Midbrain (tissue), 1 donor: ENCODE results near the gene ZNF460.

Experiments
- DNase-seq: peaks from one replicate; lab custom pipeline; 2025; lab: John Stamatoyannopoulos, UW

Gene ZNF460

DNA sequence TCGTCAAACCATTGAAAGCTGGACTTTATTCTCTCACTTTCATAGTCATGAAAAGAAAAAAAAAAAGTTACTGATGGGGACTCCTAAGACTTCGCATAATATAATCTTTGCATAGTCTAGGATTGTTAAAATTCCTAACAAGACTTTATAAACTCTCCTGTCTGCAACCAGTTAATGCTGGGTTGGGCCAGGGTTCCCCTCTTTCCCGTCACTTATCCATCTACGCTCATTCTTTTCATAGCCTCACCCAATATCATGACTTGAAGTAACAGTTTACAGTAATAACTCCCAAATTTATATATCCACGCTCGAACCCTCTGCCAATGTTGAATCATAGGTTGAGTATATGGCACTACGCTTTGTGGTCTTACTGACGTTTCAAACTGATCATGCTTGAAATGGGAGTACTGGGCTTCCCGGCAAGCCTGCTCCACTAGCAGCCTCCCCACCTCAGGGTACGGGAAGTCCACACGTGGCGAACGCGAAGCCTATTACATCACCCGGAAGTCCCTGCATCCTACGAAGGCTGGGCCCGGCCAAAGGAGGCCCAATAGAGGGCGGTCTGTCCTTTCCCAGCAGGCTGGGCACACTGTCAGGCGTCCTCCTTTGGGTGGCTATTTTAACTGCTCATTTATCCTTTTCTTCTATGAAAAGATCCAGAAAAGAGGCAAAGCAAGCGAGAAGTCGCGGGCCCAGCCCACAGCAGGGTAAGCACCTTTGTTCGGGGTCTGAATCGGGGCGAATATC is 694 bp upstream of the ZNF460 start:
- peak; percentile 92 for DNase-seq

DNA sequence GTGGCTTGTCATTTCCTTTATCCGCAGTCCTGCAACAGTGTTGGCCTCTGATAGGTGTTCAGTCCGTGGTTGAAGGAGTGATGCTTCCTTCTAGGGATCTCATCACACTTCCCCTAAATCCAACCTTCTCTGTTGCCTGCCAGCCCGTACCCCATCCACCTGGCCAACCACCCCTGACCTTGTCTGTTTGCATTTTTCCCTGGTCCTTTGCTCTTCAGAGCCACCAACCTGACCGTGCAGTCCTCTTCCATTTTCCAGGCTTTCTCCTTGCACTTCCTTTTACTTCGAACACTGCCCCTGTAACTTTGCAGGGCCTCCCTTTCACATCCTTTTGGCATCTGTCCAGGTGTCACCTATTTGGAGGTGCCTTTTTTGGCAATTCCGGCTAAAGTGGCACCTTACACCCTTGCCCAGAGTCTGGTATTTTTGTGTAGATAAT is 696 bp downstream of the ZNF460 start:
- no peak for DNase-seq

DNA sequence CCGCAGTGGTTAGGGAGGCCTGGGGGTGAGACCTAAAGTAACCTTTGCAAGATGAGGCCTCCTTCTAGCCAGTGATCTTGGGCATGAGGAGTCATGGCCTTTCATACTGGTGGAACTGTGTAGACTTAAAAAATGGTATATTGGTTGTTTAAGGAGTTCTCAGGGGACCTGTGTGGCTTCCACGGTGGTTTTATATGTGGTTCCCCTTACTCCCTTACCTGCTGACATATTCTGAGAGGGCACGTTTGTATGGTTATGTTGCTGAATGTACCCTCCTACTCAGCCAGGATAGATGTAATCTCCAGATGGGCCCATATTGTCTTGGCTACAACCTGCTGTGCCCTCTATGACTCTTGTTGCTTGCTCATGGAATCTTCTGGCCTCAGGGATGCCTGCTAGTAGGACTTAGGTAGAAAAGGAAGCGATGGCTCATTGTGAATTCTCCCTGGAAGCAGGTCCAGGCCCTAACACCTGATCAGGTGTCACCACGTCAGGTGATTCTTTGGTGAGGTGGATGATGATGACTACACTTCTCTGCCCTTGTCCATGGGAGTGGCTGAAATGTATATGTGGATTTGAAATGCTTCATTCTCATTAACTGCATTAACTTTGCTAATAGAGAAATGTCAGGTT is 1.8 kb downstream of the ZNF460 start:
- DNase-seq = no peak

DNA sequence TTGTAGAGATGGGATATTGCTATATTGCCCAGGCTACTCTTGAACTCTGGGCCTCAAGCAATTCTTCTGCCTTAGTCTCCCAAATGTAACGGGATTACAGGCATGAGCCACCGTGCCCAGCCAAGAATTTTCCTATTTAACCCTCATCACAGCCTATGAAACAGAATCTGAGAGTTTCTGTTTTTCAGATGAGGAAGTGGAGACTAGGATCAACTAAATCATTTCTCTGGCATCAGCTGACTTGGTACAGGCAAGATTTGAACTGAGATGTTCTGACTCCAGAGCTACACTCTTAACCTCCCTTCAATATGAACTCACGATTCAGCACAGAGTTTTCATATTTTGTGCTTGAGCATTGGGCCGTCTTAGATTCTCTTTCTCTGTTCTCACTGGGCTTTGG is 8.1 kb downstream of the ZNF460 start:
- no peak for DNase-seq

DNA sequence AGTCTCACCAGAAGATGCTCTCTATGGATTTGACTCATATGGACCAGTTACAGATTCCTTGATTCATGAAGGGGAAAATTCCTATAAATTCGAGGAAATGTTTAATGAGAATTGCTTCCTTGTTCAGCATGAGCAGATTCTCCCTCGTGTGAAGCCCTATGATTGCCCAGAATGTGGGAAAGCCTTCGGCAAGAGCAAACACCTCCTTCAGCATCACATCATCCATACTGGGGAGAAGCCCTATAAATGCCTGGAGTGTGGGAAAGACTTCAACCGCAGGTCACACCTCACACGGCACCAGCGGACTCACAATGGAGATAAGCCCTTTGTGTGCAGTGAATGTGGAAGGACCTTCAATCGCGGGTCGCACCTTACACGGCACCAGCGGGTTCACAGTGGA is 10.7 kb downstream of the ZNF460 start:
- DNase-seq = no peak

DNA sequence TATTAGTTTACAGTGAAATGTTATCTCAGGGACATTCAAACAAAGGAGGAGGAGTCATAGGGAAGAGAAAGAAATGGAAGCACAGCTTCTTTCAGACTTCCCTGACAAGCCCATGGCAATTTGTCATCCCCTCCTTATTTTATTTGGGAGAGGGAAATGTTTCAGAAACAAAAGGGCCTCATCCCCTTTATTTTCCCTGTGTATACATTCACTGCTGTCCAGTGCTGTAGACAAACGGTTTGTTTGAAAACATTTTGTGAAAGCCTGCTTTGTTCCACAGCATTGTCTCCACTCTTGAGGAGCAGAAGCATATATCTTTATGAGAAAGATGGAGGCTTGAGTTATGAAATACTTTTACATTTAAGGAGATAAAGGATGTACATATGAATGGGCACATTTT is 12.3 kb downstream of the ZNF460 start:
- DNase-seq = no peak

DNA sequence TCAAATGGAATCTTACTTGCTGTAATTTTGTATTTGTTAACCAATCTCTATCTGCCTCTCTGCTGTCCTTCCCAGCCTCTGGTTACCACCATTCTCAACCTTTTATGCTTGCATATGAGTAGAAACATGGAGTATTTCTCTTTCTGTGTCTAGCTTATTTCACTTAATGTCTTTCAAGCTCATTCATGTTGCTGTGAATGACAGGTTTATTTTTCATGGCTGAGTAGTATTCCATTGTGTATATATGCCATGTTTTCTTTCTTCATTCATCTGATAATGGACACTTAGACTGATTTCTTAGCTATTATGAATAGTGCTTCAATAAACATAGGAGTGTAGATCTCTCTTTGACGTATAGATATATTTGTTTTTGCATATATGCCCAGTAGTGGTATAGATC is 13.4 kb downstream of the ZNF460 start:
- no peak for DNase-seq

DNA sequence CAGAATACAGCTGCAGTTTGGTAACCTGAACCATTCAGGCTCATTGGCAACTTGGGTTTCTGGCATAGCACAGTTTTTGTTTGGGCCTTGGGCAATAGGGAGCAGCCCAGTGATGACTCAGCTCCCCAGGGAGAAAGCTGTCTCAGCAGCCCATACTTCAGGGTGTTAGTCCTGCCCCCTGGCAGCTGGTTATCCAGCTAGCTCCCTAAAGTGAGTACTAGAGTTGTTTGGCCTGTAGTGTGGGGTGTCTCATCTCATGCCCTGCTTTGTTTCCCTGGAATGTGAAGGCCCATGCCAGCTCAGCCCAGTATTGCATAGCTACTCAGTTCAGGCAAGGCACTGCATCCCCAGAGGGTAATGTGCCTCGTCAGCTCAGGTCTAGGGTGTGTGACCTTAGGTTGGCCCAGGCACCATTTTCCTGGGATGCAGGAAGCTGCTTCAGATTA is 21.8 kb downstream of the ZNF460 start:
- no peak for DNase-seq

DNA sequence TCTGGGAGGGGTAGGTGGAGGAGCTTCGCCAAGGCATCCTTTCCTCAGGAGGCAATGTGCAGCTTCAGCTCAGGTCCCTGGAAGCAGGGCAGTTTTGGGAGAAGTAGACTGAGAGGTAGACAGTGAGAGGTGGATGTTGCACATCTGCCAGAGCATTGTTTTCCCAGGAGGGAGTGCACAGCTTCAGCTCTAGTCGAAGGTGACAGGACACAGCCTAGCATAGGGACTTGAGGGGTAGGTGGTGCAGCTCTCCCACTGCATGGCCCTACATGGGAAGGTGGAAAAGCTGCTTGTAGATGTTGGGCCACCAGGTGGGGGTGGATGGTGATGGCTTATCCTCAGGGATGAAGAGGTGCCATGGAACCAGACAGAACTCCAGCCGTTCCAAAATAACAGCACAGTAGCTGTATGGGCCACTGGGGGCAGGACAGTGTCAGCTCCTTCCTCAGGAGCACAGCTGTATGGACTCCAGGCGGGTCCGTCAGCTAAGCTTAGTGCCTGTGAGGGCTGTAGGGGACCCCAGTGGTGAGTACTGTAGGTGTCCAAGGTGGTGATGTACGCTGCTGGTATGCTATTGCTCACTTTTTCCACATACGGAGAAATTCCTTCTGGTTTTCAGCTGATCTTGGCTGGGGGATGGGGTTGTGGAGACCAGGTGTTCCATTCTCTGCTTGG is 22.6 kb downstream of the ZNF460 start:
- no peak for DNase-seq

DNA sequence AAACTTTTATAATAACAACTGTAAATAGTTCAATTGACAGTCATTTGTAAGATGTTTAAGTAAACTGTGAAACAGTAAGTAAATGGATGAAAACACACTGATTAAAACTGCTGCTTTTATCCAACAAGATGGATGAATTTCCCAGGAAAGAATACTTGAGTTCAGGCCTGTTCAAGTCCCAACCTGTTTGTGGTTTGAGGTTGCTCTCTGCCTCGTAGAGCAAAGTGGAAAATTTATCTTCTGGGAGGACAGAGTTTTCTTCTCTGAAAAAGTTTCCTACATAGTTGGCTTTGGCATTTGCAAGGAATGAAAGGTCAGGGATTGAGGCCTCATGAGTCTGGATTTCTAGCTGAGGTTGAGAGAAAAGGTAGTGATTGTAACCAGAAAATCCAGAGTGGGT is 24.8 kb downstream of the ZNF460 start:
- DNase-seq = no peak

DNA sequence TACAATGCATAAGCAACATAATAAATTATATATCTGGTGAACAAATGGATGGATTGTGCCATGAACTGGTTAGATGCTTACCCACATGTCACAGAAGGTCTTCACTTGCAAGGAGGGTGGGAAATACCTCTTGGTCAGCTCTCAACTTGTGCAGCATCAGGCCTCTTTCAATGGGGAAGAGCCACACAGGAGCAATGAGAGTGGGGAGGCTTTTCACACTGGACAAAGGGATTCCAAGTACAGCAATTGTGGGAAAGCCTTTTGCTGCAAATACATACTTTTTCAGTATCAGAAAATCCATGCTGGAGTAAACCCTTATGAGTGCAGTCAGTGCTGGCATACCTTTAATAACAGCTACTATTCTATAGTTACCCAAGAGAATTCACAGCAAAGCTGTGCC is 28.2 kb downstream of the ZNF460 start:
- DNase-seq = no peak

DNA sequence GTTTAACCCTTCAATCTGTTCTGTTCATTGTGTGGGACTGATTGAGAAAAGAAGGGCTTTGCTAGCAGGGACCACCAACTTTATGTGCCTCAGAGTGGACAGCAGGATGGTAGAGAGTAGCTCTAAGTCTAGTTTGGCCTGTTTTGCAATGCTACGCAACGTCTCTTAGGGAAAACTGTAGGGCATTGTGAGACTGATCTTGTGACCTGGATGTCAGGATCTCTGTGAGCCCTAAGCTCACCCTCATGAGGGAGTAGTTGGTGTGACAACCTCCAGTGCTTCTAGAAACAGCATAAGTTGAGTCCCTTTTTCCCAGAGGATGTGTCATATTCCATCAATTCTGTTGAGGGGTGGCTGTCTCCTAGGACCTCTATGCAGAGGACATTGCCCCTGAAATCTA is 30.5 kb downstream of the ZNF460 start:
- DNase-seq = no peak

DNA sequence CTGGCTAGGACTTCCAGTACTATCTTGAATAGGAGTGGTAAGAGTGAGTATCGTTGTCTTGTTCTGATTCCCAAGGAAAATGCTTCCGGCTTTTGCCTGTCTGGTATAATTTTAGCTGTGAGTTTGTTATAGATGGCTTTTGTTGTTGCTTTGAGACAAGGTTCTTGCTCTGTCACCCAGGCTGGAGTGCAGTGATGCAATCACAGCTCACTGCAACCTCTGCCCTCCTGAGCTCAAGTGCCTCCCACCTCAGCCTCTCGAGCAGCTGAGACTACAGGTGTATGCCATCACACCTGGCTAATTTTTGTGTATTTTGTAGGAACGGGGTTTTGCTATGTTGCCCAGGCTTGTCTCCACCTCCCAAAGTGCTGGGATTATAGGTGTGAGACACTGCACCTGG is 33.9 kb downstream of the ZNF460 start:
- DNase-seq = no peak

DNA sequence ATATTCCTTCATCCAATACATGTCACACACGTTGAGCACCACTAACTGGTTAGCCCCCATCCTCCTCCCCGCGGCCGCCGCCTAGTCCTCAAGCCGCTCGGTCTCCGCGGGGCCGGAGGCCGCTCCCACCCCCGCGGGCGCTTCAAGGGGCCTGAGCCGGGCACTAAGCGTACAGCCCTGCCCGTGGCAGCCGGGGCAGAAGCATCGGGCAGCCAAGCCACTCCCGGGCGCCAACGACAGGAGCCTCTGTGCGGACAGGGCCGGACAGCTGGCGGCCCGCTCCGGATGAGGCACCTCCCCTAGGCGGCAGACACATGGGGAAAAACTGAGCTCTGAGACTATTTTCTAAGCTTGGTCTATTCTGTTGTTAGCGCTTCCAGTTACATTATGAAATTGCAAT is 37.2 kb downstream of the ZNF460 start:
- no peak for DNase-seq

DNA sequence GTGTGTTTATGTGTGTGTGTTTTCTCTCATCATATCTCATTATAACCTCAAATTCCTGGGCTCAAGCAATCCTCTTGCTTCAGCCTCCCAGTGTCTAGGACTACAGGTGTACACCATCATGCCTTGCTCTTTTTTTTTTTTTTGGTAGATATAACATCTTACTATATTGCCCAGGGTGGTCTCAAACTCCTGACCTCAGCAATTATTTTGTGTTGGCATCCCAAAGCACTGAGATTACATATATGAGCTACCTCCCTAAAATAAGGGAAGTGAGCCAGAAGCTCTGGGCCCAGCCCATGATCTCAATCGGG is 39.5 kb downstream of the ZNF460 start:
- no peak for DNase-seq

DNA sequence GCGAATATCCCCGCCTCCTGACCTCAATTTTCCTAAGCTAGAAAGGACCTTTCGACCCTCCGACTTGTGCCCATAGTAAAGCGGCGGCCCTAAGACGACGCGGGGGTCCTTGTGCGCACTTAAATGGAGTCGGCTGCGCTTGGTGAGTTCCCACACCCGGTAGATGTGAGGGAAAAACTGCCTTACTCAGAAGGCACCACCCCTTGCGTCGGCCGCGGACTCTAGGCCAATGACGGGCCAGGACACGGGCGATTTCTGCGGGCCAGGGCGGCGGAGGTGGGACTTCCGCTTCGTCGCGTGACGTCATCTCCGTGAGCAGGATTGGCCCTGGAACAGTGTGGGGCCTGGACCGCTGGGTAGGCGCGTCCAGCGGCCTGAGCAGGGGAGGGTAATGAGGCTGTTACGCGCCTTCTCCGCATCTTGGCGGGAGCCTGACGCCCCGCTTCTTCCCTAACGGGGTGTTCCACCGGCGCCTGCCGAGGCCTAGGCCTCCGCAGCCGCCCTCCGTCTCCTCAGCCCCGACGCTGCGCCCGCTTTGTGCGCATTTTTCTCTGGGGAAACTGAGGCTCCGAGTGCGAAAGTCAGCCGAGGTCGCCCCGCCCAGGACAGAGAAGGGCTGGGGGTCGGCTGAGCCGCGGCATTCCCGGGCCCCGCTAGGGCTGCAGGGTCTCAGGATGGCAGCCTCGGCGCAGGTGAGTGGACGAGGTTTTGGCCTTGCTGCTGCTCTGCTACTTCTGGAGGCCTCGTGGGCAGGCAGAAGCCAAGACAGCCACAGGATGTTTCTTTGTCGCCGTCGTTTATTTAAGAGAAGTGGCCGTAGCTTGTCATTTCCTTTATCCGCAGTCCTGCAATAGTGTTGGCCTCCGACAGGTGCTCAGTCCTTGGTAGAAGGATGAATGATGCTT is 40.1 kb downstream of the ZNF460 start, which contains the start of gene ZNF543:
ZNF543 (plus strand) TSS at position 293 of the 905 bp plus-strand sequence; CDS start at position 675, 382 bp downstream.
- peak; percentile 98 for DNase-seq

DNA sequence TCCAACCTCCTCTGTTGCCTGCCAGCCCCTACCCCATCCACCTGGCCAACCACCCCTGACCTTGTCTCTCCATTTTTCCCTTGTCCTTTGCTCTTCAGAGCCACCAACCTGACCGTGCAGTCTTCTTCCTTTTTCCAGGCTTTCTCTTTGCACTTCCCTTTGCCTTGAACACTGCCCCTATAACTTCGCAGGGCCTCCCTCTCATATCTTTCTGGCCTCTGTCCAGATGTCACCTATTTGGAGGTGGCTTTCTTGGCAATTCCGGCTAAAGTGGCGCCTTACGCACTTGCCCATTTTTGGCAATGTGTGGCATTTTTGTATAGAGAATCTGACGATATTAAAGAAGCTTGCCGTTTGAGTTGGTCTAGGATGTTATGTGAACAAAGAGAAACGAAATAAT is 40.8 kb downstream of the ZNF460 start:
- no peak for DNase-seq

DNA sequence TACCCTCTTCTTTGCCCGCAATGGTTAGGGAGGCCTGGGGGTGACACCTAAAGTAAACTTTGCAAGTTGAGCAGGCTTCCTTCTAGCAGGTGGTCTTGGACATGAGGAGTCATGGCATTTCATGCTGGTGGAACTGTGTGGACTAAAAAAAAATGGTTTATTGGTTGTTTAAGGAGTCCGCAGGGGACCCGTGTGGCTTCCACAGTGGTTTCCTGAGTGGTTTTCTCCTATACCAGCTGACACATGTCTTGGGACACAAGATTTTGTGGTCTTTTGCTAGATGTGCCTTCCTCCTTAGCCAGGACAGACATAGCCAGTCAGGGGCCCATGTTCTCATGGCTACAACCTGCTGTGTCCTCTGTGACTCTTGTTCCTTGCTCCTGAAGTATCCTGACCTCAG is 41.5 kb downstream of the ZNF460 start:
- DNase-seq = no peak

DNA sequence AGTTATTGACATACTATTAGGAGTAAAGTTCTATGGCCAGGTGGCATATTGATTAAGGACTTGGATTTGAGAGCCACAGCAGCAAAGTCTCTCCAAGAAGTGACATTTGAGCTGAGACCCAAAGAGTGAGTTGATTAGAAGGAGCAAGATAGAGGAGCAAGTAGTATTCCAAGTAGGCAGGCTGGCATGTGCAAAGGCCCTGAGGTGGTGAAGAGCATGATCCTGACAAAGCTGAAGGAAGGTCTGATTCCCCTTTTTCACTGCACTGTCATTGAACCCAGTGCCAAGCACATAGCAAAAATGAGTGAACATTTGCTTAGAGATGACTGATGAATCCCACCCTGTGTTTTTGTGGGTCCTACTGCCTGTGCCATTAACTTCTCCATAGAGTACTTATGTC is 44.7 kb downstream of the ZNF460 start:
- no peak for DNase-seq

DNA sequence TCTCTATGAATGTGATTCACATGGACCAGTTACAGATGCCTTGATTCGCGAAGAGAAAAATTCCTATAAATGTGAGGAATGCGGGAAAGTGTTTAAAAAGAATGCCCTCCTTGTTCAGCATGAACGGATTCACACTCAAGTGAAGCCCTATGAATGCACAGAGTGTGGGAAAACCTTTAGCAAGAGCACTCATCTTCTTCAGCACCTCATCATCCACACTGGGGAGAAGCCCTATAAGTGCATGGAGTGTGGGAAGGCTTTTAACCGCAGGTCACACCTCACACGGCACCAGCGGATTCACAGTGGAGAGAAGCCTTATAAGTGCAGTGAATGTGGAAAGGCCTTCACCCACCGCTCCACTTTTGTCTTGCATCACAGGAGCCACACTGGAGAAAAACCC is 47.7 kb downstream of the ZNF460 start:
- DNase-seq = no peak

DNA sequence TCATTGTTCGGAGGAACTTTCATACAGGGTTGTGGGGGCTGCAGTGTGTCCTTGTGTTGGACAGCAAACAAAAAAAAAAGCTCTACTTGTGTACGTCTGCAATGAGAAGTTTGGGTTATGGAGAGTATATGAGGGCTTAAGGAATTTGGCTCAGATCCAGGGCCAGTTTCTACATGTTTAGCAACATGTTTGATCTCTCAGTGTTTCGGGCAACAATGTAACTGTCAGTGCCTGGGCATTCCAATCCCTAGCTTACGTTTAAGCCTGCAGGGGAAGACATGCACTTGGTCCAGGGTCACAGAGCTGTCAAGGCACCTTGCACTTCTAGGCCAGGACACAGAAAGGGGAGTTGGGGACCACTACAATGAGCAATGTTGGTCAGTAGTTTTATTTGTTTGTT is 53.9 kb downstream of the ZNF460 start:
- no peak for DNase-seq

DNA sequence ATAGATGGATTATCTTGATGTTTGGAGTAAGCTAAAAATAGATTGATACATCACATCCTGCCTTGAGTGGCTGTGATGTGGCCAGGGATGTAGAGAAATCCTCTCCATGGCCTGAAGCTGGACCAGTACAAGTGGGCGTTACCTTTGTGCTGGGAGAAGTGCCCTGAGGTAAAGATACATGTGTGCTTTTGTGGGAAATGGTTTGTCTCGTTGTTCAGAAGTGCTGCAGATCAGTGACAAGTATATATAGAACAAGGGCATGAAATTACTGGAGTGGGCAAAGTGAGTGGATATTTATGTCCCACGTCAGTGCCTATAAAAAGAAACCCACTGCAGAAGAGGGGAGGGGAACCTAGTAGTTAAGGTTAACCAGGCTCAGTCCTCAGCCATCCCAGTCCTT is 58.6 kb downstream of the ZNF460 start:
- DNase-seq = no peak
